Adrenal gland (tissue), 12 donors: Measurements from ENCODE around the gene WNT2. TPM values are rescaled to one million over a fixed set of nuclear protein-coding genes. Genes with fewer than 3 reads are reported as not detected.

Experiments
- DNase-seq, 7 donors: peaks; one replicate each; pipeline ENCODE4 v3.0.0-alpha.2; 2019 to 2020
- H3K27ac ChIP-seq, 5 donors: fragments of 200-600 bp; sonication (generic) in 4 of 5; 1 replicate in 3 of 5; 2 replicates in 2 of 5; pipeline versions ENCODE4 v1.5.1 to v1.8.0; 2016 to 2020; ENCODE audit warnings: mild to moderate bottlenecking in 1 of 5
- H3K27me3 ChIP-seq: fragments of 200-600 bp; 2 replicates; pipeline ENCODE4 v1.8.0; 2021
- H3K36me3 ChIP-seq, 2 donors: fragments of 200-600 bp; replicated peaks in 1 of 2; 1 replicate in 1 of 2; 2 replicates in 1 of 2; pipeline versions ENCODE4 v1.5.1 to v1.8.0; 2018 to 2022
- H3K4me1 ChIP-seq, 2 donors: fragments of 200-600 bp; replicated peaks in 1 of 2; 1 replicate in 1 of 2; 2 replicates in 1 of 2; pipeline versions ENCODE4 v1.5.1 to v1.8.0; 2018 to 2021
- H3K4me3 ChIP-seq, 4 donors: fragments of 200-600 bp; sonication (generic) in 3 of 4; one replicate each; pipeline ENCODE4 v1.5.1; 2016 to 2018
- H3K9me3 ChIP-seq, 3 donors: fragments of 200-600 bp; sonication (generic) in 1 of 3; replicated peaks in 1 of 3; 1 replicate in 2 of 3; 2 replicates in 1 of 3; pipeline versions ENCODE4 v1.5.1 to v1.8.0; 2016 to 2021
- CTCF ChIP-seq, 6 experiments: fragments of 450-650 bp in 4 of 6; fragments of 200-600 bp in 2 of 6; sonication (generic) in 1 of 6; IDR thresholded peaks; 1 replicate in 5 of 6; 2 replicates in 1 of 6; pipeline versions ENCODE4 v1.5.1 to v1.8.0; 2016 to 2021; ENCODE audit warnings: antibody characterized with exemption in 6 of 6, mild to moderate bottlenecking in 2 of 6, moderate library complexity in 1 of 6
- POLR2A ChIP-seq, 2 donors: fragments of 450-650 bp; IDR thresholded peaks; one replicate each; pipeline ENCODE4 v1.6.1; 2017; ENCODE audit warnings: antibody characterized with exemption in 2 of 2, mild to moderate bottlenecking in 2 of 2, moderate library complexity in 1 of 2
- WGBS, 4 donors: extraction: QIAGEN DNeasy Blood & Tissue Kit in 2 of 4; methylation state at CpG; one replicate each; pipeline versions ENCODE4 v1.1.5 to v1.1.7; 2013 to 2017; 5-methylcytosine and 5-hydroxymethylcytosine counted together
- intact Hi-C, 2 donors: fragments of 100-400 bp; cut with DNase I; formaldehyde crosslinking; loops; one replicate each; pipeline versions ENCODE4 v1.14.1 to v1.15.0; 2022 to 2023
- polyA plus RNA-seq, 3 donors: library from polyadenylated mRNA; stranded (reverse); fragments of 200-250 nt in 2 of 3; fragments of 350-450 nt in 1 of 3; fragmentation: Illumina TruSeq in 1 of 3; extraction: RNeasy Lipid Tissue Mini Kit (QIAGEN cat#74804) in 1 of 3; gene quantifications; one replicate each; pipeline ENCODE4 v1.2.3, GENCODE V29; 2013 to 2014
- total RNA-seq, 9 donors: library from RNA; depleted of rRNA in 4 of 9; stranded (reverse); fragments of >200 nt in 4 of 9; fragments of 120-200 nt in 1 of 9; fragmentation: NEBNext Ultra II Directional in 1 of 9; extraction: Animal tissue kit (Norgen Biotek cat#: 25700) in 1 of 9; gene quantifications; one replicate each; pipeline versions ENCODE4 v1.1.0 to v1.2.4, GENCODE V29; 2013 to 2023
- donor health status: healthy with polysubstance abuse.
- donor health status: Bipolar disorder and iron deficiency.
- donor health status: DM: yes; HTN: yes; CAD: no.
- donor health status: DM: no; HTN: no; CAD: no.
- donor health status: DM: no; HTN: no; CAD: no.
- donor health status: DM: yes; HTN: yes; CAD: no.

WNT2 gene
- total and polyA plus RNA-seq, 12 donors = 0.07 to 0.72 (median 0.28) TPM; not detected in 9

GRCh38 chr7:117241088-117241487 lies 81.8 kb downstream of the WNT2 start:
- DNase-seq = no peak
- intact Hi-C loops = no loop called here
- H3K4me1 ChIP-seq = no peaks in the 10 kb centered on the region
- 79 to 90% (median 85%) methylated on average over 4 of the region's 4 CpGs for WGBS, 4 donors
- peaks cover 5% of the 10 kb centered on the region for H3K27me3 ChIP-seq
- no peaks in the 10 kb centered on the region for H3K9me3 ChIP-seq
- no peak for TF ChIP-seq CTCF (IDR thresholded peaks at IDR 0.05)
- TF ChIP-seq POLR2A (IDR thresholded peaks at IDR 0.05) = no peak
- H3K36me3 ChIP-seq = no peaks in the 10 kb centered on the region
- H3K27ac ChIP-seq = no peak overlapping the region
- H3K4me3 ChIP-seq = no peak overlapping the region

- peaks cover 5% of the 10 kb centered on the region for H3K27me3 ChIP-seq
- H3K27ac ChIP-seq = no peak overlapping the region
- intact Hi-C loops = no loop called here
- no peak for DNase-seq
- H3K4me3 ChIP-seq = no peak overlapping the region
- 78 to 82% (median 79%) methylated on average over 7 of the region's 7 CpGs for WGBS, 4 donors
- TF ChIP-seq POLR2A (IDR thresholded peaks at IDR 0.05) (no peak), CTCF (IDR thresholded peaks at IDR 0.05) (no peak)
- no peaks in the 10 kb centered on the region for H3K36me3 ChIP-seq
- H3K9me3 ChIP-seq = no peaks in the 10 kb centered on the region
- H3K4me1 ChIP-seq = no peaks in the 10 kb centered on the region
Observed at GRCh38 chr7:117238937-117239336, 83.9 kb downstream of the WNT2 start.

GRCh38 chr7:117238472-117238871 lies 84.4 kb downstream of the WNT2 start:
- Histone ChIP-seq H3K4me3 (no peak overlapping the region), H3K4me1 (no peaks in the 10 kb centered on the region), H3K9me3 (no peaks in the 10 kb centered on the region), H3K36me3 (no peaks in the 10 kb centered on the region), H3K27ac (no peak overlapping the region), H3K27me3 (peaks cover 5% of the 10 kb centered on the region)
- TF ChIP-seq CTCF (IDR thresholded peaks at IDR 0.05) = no peak
- no peak for TF ChIP-seq POLR2A (IDR thresholded peaks at IDR 0.05)
- DNase-seq = no peak
- 79 to 83% (median 82%) methylated on average over 6 to 7 of the region's 7 CpGs for WGBS, 4 donors
- intact Hi-C loops = no loop called here

- H3K9me3 ChIP-seq = no peaks in the 10 kb centered on the region
- no peaks in the 10 kb centered on the region for H3K4me1 ChIP-seq
- 65 to 76% (median 69%) methylated on average over 5 of the region's 5 CpGs for WGBS, 4 donors
- H3K27me3 ChIP-seq = peaks cover 5% of the 10 kb centered on the region
- no peak overlapping the region for H3K4me3 ChIP-seq
- DNase-seq = no peak
- TF ChIP-seq CTCF (IDR thresholded peaks at IDR 0.05) (no peak), POLR2A (IDR thresholded peaks at IDR 0.05) (no peak)
- intact Hi-C loops = no loop called here
- no peak overlapping the region for H3K27ac ChIP-seq
- H3K36me3 ChIP-seq = no peaks in the 10 kb centered on the region
Observed at GRCh38 chr7:117237646-117238045, 85.2 kb downstream of the WNT2 start.
